Stimulated activated CD8-positive, alpha-beta memory T cell treated with anti-CD3 and anti-CD28 coated beads, Interleukin-4, amount 100 ng/mL, for 4 hours (primary cell): ENCODE results near the gene UPP2.

Experiments
- DNase-seq, 2 donors: peaks; one replicate each; pipeline ENCODE4 v3.0.0-alpha.2; 2020; ENCODE audit warnings: low read depth in 2 of 2, low spot score in 1 of 2

UPP2 gene

DNA sequence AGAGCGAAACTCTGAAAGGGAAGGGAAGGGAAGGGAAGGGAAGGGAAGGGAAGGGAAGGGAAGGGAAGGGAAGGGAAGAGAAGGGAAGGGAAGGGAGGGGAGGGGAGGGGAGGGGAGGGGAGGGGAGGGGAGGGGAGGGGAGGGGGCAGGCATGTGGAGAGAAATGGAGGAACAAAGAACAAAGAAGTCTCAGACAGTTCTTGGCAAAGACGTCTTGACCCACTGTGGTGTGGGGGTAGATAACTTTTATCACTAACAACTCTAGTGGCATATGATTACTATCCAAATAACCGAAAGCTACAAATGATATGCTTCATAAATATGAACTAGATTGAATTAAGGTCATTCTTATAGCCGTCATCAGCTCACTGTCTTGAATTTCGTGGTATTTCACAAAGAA lies 3.2 kb downstream of the UPP2 start:
- DNase-seq, result no peak

DNA sequence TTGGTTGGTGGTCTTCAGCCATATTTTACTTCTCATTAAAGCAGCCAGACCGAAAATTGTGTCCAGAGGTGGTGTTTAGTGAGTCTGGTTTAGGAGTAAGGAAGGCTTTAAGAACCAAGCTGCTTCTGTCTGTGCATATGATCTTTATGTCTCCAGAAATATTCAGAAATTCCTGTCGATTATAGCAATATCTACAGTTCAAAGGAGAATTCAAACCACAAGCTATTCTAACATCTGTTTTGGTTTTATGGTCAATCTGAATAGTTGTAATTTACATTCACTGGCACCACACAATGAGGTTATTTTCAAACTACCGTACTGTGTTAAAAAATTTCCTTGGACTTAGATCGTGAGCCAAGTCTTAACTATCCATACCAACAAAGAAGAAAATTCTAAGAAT lies 11.3 kb downstream of the UPP2 start:
- no peak for DNase-seq

DNA sequence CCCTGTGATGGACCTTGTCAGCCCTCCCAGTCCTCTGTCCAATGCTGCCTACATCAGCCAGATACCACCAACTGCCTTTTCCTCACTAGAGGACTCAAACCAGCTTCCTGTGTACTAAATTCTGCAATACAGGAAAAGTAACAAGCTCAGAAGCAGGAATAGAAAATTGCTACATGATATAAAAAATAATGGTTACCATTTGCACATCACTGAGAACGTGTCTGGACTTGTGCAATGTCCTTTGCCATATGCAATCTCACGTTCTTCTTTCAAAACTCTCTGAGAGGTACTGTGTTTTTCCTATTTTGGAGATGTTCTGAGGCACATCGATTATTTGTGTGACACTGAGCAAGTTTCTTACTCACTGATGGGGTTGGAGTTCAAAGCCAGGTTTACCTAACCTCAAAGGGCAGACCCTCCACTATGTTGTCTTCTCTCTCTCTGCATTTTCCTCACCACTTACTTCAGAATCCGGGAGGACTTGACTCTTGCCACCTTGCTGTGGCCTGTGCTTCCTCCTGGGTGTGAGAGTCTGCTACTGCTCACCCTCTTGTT lies 12.1 kb downstream of the UPP2 start:
- DNase-seq, result no peak

DNA sequence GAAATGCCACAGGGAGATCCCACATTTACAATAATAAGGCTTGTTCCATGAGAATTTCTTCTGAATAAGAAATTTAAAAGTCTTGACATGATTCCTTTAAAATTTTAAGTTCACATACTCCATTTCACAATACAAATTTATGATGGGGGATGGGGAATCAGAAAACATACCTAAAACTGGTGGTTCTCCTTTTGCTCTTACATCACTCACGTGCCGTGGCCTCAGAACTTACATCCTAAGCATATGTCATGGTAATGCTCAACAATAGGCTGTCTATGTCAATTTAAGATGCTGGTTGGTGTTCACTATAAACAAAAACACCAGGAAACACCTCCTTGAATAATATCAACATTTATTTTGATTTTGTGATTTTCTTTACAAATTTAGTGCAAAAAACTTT lies 12.8 kb downstream of the UPP2 start:
- no peak for DNase-seq

DNA sequence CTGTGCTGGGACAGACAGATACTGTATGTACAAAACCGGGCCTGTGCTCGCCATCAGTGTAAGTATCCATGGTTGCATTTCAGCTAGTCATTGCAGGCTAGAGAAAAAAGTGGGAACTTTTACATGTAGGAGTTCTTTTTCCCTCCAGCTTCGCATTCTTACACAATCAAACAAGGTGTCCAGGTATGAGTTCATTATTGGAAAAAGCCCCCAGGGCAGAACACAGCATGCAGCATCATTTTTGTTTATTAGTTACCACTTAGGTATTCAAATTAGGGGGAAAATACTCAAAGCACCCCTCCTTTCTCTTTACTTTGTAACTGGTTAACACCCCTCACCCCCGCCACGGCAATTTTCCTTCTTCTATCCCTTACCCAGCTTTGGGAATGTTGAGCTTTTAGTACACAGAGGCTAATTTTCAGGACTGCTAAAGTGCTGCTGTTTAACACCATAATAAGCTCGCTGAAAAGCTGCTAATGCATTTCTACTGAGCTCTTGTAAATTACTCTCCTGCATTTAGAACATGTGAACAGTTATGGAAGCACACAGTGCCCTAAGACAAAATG lies 13.6 kb downstream of the UPP2 start:
- DNase-seq, result no peak

DNA sequence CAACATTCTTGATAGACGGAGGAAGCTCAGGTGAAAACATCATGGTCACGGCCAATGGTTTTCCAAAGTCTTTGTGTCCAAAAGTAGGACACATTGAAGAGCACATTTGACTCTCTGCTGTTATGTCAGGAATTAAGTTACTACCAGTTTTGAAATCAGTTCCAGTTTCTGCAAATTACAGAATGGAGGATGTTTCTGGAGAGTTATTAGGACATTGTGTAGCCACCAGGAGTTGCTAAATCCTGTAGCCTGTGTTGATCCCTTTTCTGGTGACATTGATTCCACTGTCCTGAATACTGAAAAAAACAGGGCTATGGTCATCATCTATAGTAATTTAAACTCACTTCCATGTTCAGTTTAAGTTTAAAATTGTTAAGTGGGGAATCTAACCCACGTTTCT lies 15.3 kb downstream of the UPP2 start:
- DNase-seq, result no peak

DNA sequence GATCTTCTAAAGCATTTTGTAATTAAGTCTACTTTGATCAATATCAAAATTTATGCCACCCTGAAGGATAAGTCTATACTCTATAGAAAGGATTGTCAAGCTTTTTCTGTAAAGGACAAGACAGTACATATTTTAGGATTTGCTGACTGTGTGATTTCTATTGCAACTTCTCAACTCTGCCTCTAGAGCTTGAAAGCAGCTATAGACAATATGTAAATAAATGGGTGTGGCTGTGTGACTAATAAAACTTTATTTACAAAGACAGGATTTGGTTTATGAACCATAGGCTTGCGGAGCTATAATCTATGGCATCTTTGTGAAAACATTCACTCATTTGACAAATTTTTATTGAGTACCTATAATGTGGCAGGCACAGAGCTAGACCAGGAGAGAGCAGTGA lies 18.4 kb downstream of the UPP2 start:
- no peak for DNase-seq

DNA sequence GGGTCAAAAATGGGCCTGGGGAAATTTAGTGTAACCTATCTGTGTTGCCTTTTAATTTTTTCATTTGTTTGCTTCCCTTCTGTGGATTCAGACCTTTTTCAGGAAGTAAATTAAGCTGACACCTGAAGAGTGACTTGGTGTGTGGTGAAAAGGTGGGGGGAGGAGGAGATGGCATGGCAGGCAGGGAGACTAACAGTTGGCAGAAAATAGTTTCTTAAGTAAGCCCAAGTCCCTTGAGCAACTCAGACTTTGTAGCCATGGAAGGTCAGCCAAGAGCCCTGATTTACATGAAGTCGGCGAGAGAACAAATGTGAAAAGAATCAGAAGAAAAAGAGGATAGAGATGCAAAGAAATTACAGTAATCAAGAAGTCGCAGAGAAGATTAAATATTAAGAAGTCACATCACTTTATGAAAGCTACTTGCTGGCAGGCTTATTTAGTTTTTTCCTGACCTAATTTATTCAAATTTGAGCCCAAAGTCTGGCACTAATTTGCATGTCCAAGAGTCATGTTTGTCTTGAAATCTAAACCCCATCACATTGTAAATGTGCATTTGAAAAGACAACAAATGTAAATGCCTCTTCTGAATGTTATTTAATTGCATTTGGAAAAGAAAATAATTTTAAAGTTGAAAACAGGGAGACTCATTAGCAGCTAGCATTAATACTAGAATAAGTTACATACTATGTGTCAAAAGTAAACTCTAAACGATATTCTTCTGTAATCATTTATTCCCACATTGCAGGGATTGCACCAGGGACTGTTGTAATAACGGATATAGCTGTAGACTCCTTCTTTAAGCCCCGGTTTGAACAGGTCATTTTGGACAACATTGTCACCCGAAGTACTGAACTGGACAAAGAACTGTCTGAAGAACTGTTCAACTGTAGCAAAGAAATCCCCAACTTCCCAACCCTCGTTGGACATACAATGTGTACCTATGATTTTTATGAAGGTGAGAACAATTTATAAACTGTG lies 19.3 kb downstream of the UPP2 start:
- DNase-seq, result no peak

DNA sequence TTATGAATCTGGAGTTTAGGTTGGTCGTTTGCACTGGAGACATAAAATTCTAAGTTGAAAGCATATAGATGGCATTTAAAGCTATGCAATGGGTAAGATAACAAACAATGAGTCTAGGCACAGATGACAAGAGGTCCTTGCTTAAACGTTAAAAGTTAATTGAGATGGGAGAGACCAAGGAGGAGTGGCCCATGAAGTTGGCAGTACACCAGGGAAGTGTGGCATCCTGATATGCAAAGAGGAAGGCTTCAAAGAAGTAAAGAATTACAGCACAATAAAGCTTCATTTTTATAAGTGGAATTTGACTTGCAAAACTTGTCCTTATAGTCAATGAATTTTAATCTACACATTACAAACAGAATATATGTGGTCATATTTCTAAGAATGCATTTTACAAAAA lies 23.2 kb downstream of the UPP2 start:
- no peak for DNase-seq

DNA sequence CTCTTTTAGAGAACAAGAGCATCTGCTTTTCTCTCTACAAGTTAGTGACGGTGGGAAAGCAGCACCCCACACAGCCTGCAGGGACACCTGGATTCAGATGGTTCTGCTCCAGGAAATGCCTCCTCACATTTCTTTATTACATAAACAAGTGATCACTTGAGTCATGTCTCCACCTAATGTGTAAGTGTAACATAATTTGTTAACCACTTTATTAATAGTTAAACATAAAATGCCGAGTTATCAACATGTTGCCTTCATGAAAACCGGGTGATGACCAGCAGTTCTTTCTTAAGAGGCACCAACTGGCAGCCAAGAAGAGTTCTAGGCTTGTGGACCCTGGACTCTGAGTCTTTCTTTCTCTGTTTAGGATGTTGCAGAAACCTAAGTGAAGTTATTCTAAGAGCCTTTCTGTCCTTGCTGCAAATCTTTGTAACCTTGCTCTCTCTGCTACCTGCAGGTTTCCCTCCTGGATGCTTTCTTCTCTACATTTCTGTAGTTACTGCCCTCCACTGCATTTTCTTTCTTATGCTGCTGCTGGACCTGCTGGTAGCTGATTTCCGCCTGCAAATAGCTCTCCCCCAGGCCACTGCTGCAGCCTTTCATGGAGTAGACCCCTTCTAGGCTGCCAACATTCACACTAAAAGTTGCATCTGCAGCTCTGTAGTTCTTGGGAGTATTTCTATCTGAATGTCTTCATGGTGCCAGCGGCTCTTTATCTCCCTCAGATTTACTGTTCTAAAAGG lies 24.3 kb downstream of the UPP2 start:
- DNase-seq, result no peak

DNA sequence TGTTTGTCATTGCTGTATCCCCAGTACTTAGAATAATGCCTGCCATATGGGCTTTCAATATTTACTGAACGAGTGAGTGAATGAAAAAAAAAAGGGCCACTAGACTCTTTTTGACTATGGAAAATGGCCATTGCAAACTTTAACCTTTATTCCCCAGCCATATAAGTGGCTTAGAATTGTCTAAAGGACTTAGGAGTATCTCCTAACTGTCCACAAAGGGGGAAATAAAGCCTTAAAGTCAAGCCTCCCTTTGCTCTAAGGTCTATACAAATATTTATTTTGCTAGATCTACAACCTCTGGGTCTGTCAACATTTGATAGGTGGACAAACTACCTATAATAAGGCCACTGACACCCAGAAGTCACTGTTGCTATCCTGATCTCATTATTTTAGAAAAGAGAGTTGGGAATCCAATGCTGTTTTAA lies 25.7 kb downstream of the UPP2 start:
- no peak for DNase-seq

DNA sequence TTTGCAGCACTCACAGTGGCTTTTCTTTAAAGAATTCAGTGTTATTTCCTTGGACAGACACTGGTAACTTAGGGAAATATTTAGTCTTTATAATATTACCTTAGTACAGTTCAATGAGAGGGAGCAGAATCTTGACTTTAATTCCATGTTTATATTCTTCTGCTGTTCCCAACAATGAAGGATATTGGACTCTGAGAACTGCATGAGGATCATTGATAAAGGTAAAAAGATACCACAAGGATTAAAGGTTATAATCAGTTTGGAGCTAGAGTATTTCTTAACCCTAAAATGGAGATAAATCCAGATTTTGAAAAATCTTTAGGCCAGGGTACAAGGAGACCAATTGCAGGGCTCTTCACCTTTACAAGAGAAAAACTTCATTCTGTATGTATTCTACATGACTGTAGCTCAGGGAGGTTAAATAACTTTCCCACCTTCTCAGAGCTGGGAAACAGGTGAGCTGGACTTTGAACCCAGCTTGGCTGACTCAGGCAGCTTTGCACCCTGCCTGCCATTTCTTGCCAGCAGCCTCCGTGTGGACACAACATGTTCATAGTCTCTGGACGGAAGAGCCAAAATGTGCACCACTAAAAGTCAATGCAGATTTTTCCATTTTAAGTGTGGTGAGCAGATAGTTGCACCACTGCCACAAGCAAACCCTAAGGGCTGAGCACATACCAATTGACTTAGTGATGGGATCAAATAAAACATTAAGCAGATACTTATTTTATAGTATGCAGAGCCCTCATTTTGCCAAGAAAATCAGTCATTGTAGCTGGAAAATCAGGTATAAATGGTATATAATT lies 26.7 kb downstream of the UPP2 start:
- no peak for DNase-seq

DNA sequence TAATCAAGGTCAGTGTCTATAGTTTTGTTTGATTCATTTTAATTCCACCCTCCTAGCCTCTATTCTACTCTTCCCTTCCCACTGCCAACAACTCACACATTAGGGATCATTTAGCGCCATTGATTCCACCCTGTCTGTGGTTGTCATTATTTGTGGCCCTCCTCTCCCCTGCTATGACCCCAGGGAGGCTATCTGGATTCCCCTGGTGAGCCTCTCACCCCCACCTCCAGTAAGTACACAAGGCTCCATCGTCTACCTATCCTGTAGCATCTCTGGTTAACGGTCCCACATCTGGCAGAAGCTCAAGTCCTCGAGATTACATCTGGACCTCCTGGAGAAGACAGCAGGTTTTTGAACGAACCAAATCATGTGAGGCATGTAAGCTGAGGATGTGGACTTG lies 27.4 kb downstream of the UPP2 start:
- no peak for DNase-seq

DNA sequence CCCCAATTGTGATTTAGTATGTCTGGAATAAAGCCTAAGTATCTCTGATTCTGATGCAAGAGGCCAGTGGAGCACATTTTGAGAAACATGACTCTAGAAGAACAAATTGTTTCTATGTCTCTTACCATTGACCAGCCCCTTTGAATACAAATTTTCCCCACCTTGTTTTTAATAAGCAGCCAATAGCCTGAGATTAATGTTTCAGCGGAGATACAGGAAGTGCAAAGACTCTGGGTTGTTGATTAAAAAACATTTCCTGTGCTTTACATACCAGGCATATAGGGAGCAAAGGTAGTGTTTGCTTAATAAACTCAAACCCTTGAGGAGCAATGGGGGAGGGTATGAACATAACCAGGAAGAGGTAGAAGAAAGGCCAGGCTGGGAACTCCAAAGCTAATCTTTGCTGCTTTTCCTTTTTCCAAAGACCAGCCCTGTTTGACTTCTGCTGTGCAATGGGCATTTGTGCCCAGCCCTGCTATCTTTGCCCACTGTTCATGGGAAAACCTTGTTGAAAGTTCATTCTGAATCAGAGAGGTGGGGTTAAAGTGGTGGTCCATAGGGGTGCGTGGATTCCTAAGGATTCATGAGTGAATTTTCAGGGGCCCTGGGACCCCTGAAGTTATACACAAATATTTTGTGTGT lies 29.3 kb downstream of the UPP2 start:
- DNase-seq, result no peak

DNA sequence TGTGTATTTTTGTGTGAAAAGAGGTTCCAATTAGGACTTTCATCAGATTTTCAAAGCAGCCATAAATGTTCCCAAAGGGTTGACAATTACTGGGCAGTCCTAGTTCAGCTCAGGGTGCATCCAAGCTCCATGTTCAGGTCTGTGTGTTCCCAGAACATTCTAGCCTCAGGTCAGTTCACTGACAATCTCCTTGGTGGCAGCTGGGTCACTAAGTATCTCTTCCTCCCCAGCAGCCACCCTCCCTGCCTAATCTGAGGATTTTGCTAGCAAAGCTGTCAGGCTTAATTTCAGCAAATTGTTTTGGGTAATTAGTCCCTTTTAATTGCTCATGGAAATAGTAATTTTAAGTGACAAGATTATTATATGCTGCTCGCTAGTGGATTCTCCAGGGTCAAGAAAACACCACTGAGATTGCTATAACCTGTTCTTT lies 29.8 kb downstream of the UPP2 start:
- no peak for DNase-seq

DNA sequence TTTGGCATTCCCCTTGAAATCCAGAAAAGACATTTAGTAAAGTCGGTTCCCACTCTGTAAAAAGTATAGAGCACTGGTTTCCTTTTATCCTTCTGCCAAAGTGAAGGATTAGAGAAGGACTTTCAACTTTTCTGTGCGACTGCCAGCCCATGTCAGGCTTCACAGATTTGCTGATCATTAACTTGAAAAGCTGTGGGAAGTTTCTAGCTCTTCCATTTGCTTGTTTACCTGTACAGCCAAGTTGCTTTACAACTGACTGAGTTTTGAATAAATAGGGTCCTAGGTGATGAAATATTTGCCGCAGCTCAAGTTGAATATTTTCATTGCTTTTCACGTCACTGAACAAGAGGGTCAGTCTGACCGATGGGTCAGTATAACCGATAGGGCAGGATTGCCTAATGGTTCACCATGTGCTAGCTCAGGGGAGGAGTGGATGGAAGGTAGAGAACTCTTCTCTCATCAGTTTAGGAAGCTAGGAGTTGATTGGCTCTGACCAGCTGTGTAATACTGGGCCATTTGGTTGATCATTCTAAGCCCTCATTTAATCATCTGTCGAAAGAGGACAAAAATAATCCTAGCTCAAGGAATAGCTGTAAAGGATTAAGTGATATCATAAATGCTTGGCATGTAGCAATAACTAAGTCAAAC lies 30.4 kb downstream of the UPP2 start:
- no peak for DNase-seq

DNA sequence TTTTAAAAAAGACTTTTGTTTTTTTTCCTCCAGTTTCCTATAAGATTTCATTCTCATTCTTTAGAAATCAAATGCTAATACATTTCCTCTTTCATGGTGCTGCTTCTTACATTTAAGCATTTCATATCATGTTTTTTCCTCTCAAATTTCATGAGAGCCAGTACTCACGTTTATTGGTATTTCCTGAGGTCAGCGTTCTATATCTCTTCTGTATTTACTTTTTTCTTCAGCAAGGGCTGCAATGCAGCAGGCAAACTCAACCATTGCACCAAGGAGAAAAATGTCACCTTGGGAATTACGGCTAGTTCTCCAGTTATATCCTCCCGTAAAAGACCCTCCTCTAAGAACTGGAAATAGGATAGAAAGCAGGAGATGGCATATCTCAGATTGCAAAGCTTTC lies 32.4 kb downstream of the UPP2 start:
- DNase-seq, result no peak

DNA sequence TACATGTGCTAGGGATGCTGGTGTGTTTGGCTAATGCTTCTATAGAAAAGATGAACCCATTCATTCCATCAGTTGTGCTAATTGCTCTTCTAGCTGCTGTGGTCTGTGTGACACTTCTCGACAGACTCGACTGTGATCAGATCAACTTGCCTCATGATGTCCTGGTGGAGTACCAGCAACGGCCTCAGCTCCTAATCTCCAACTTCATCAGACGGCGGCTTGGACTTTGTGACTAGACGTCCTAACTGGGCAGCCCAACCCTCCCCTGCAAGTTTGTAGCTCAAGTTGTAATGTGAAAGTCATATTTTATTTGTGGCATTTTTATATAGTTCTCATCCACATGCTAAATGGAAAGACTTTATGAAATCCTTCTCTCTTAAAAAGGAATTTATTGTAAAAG lies 33.0 kb downstream of the UPP2 start:
- DNase-seq, result no peak

DNA sequence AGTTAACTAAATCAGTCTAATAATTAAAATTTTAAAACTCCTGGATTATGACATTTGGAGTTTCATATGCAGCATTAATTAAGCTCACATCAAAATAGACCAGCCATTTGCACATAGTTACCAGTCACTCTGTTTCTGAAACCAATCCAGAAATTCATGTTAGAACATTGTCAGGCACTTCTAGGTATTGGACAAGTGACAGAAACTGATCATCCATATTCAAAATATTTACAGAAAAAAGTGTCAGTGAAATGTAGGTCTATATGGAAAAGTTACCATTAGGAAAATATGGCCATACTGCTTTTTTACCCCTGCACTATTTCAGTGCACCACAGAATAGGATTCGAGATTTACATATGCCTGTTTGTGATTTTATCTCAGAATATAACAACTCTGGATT lies 33.4 kb downstream of the UPP2 start:
- DNase-seq, result no peak

DNA sequence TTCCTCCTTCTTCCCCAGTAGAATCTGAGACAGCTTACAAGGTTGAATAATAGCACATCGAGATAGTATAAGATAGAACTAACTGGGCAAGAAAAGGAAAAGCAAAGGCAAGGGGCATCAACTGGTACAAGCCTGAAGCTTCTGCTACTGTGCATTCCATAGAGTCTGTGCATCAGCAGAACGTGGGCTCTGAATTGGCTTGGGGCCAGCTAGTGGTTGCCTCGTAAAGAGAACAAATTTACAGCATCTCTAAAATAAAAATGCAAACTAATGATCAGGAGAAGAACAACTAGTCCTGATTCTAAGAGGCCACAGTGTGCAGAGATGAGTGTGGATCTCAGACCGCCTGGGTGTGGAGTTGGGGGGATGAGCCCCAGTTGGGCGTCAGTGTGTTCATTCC lies 36.6 kb downstream of the UPP2 start:
- no peak for DNase-seq
